ENCODE measurements around the gene MZT2B. TPM values are rescaled to one million over a fixed set of nuclear protein-coding genes. Genes with fewer than 3 reads are reported as not detected.
A peak's percentile ranks its signal among the peaks of the same experiment; 100 is the strongest.
"Not testable (repeated sequence)": the region's sequence is repeated elsewhere in the genome, so short reads cannot be mapped to it uniquely, and the experiment has no call there.

Gene MZT2B
- total RNA-seq, 2 experiments from 2014 or later: 281 to 343 TPM

DNA sequence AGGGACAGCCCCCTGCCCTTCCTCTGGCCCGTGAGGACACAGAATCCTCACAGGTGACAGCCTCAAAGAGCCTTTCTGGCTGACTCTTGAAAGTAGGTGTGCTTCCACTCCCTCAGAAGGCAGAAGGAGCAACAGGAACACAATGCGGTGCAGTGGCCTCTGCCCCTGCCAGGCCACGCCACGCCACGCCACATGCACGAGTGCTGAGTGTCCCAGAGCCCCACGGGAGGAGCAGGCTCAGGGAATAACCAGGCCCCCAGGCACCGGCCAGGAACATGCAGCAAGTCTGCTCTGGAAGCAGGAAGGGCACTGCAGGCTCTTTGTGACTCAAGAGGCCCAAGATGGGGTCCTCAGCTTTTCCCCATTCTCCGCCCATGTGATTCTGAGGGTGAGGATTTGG is 19.1 kb upstream of the MZT2B start:
- CTCF ChIA-PET: no interaction called here
- intact Hi-C loops (cut with DNase I, micrococcal nuclease): no loop called here
- Mint-ChIP-seq H3K9me3 (ENCODE audit: low read depth) (no peaks in the 10 kb centered on the region), H3K36me3 (ENCODE audit: low read depth) (peaks cover 45% of the 10 kb centered on the region), H3K4me1 (no peaks in the 10 kb centered on the region), H3K4me3 (no peak overlapping the region), H3K27me3 (no peaks in the 10 kb centered on the region), H3K27ac (no peak overlapping the region)
- POLR2A ChIA-PET: no interaction called here
- DNase-seq (no peak), ATAC-seq (no peak)

- H3K27ac Mint-ChIP-seq: no peak overlapping the region
- ChIA-PET POLR2A (no interaction called here), CTCF (no interaction called here)
- H3K36me3 Mint-ChIP-seq (ENCODE audit: low read depth): peaks cover 44% of the 10 kb centered on the region
- DNase-seq (no peak), ATAC-seq (no peak)
- H3K4me3 Mint-ChIP-seq: no peak overlapping the region
- no peaks in the 10 kb centered on the region for H3K27me3 Mint-ChIP-seq
- intact Hi-C loops (cut with DNase I, micrococcal nuclease): no loop called here
- no peaks in the 10 kb centered on the region for H3K4me1 Mint-ChIP-seq
- H3K9me3 Mint-ChIP-seq (ENCODE audit: low read depth): no peaks in the 10 kb centered on the region
These were observed 16.6 kb upstream of the MZT2B start for GRCh38 chr2:130165293-130166016.

- H3K27ac Mint-ChIP-seq; POLR2A ChIA-PET; ATAC-seq; DNase-seq; H3K4me3 Mint-ChIP-seq; H3K4me1 Mint-ChIP-seq; intact Hi-C loops (cut with DNase I, micrococcal nuclease); H3K27me3 Mint-ChIP-seq; H3K9me3 Mint-ChIP-seq (ENCODE audit: low read depth); CTCF ChIA-PET: not testable (repeated sequence)
- peaks cover 47% of the 10 kb centered on the region for H3K36me3 Mint-ChIP-seq (ENCODE audit: low read depth)
These were observed 15.5 kb upstream of the MZT2B start for GRCh38 chr2:130166611-130167010.

DNA sequence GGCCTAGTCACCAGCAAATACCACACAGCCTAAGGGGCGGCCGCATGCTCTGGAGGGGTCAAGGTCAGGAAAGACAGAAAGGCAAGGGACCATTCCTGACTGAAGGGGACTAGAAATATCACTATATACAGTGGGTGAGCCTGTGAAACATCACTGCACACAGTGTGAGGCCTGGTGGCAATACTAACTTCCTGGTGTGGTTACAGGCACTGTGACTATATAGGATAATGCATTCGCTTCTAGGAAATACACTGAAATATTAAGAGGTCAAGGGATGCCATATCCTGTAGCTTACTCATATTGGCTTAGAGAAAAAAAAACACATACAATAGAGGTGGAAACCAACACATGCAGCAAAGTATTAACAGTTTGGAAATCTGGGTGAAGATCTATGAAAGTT is 12.9 kb upstream of the MZT2B start:
- H3K4me3 Mint-ChIP-seq; DNase-seq; H3K27me3 Mint-ChIP-seq; H3K4me1 Mint-ChIP-seq; H3K9me3 Mint-ChIP-seq (ENCODE audit: low read depth); POLR2A ChIA-PET; intact Hi-C loops (cut with DNase I, micrococcal nuclease); CTCF ChIA-PET: not testable (repeated sequence)
- H3K36me3 Mint-ChIP-seq (ENCODE audit: low read depth): peaks cover 52% of the 10 kb centered on the region
- H3K27ac Mint-ChIP-seq: peak overlapping the region; percentile 51
- ATAC-seq: peak; percentile 97

- Mint-ChIP-seq H3K36me3 (ENCODE audit: low read depth) (peaks cover 46% of the 10 kb centered on the region), H3K9me3 (ENCODE audit: low read depth) (no peaks in the 10 kb centered on the region), H3K27ac (no peak overlapping the region), H3K4me3 (no peak overlapping the region), H3K27me3 (no peaks in the 10 kb centered on the region), H3K4me1 (no peaks in the 10 kb centered on the region)
- no peak for DNase-seq
- intact Hi-C loops (cut with DNase I, micrococcal nuclease): no loop called here
- ATAC-seq: no peak
- POLR2A ChIA-PET: interaction anchor here (0.7 kb wide), 1 partner anchor 10 kb away, joined by 3 read pairs; no protein-coding TSS in a partner anchor
- CTCF ChIA-PET: no interaction called here
These were observed 12.2 kb upstream of the MZT2B start for GRCh38 chr2:130169896-130170295.

DNA sequence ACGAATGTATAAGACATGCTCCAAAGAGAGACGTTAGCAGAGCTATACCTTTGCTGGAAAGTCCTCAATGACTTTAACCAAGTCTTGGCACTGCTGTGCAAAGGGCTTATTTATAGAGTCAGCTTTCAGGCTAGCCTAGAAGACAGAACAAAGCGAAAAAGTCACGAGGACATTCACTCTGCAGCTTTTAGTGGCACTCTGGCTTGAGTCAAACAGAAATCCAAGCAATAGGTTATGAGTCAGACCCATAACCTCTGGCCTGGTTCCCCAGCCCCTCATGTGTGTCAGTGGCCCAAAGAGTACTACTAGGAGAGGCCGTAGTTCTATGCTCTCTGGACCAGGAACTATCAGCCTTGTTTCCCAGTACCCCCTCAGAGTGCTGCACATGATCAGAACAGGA is 7.2 kb upstream of the MZT2B start:
- ATAC-seq: peak; percentile 80
- H3K9me3 Mint-ChIP-seq (ENCODE audit: low read depth); H3K4me3 Mint-ChIP-seq; H3K27me3 Mint-ChIP-seq; CTCF ChIA-PET; intact Hi-C loops (cut with DNase I, micrococcal nuclease); DNase-seq: not testable (repeated sequence)
- POLR2A ChIA-PET: interaction anchor here (0.5 kb wide), 1 partner anchor 10 kb away, joined by 4 read pairs; no protein-coding TSS in a partner anchor
- Mint-ChIP-seq H3K36me3 (ENCODE audit: low read depth) (peaks cover 36% of the 10 kb centered on the region), H3K4me1 (peaks cover 12% of the 10 kb centered on the region), H3K27ac (peak overlapping the region; percentile 7)

DNA sequence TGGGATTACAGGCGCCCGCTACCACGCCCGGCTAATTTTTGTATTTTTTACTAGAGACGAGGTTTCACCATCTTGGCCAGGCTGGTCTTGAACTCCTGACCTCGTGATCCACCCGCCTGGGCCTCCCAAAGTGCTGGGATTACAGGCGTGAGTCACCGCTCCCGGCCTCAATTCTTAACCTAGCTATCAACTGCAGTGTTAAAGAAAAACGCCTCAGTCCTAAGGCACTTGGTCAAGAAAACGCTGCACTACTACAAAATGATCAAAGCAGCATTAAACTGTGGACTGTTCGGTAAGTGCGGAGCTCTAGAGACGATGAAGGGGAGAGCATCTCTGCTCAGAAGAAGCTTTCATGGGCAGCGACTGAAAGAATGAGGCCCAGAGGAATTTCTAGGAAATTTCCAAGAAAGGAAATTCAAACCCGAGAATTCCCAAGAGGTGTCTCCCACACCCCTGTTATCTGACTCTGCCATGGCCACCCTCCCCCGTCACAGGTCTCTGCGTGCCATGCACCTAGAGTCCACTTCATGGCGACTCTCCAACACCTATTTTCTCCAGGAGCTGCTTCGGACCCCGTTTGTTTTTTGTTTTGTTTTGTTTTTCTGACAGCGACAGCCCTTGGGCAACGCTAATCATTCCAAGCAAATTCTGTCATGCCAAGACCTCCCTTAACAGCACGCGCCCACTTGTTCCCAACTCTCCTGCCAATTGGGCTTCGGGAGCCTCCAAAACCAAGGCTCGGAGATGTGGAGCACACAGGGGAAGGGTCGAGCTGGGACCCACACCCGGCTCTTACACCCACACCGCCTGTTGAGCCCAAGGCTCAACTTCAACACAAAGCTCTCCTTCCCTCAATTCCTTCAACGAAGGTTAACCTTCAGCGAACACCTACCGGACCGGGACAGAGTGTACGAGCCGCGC is 1.4 kb upstream of the MZT2B start:
- DNase-seq; ATAC-seq; H3K27me3 Mint-ChIP-seq; H3K9me3 Mint-ChIP-seq (ENCODE audit: low read depth): not testable (repeated sequence)
- H3K36me3 Mint-ChIP-seq (ENCODE audit: low read depth): peaks cover 21% of the 10 kb centered on the region
- intact Hi-C loops (cut with DNase I, micrococcal nuclease): loop anchor here (1.0 to 5.0 kb wide), 8 partner anchors 35 to 644 kb away; partner anchors contain the start of genes CCDC74B (in 1 of the 2), IMP4 (in 1 of the 2) and PTPN18 (in 1 of the 2)
- ChIA-PET CTCF (interaction anchor here (0.8 to 2.4 kb wide), 6 partner anchors 150 to 191 kb away, joined by 3 to 13 read pairs (median 6); partner anchors contain the start of gene IMP4), POLR2A (interaction anchor here (0.6 to 1.0 kb wide), 6 partner anchors 12 to 1312 kb away, joined by 3 to 7 read pairs (median 4); partner anchors contain the start of gene IMP4)
- H3K27ac Mint-ChIP-seq: peak overlapping the region; percentile 88
- H3K4me3 Mint-ChIP-seq: peak overlapping the region; percentile 95
- H3K4me1 Mint-ChIP-seq: peaks cover 22% of the 10 kb centered on the region

GRCh38 chr2:130181325-130181879 is 660 bp upstream of the MZT2B start, which contains the start of gene SMPD4:
Gene SMPD4, minus strand, starts transcription at chr2:130181602. Its CDS starts 5,010 bp downstream, at chr2:130176592.
- CTCF ChIA-PET: interaction anchor here (0.8 to 2.4 kb wide), 6 partner anchors 149 to 190 kb away, joined by 3 to 13 read pairs (median 6); partner anchors contain the start of gene IMP4
- H3K36me3 Mint-ChIP-seq (ENCODE audit: low read depth): peaks cover 18% of the 10 kb centered on the region
- peak; percentile 98 for DNase-seq

DNA sequence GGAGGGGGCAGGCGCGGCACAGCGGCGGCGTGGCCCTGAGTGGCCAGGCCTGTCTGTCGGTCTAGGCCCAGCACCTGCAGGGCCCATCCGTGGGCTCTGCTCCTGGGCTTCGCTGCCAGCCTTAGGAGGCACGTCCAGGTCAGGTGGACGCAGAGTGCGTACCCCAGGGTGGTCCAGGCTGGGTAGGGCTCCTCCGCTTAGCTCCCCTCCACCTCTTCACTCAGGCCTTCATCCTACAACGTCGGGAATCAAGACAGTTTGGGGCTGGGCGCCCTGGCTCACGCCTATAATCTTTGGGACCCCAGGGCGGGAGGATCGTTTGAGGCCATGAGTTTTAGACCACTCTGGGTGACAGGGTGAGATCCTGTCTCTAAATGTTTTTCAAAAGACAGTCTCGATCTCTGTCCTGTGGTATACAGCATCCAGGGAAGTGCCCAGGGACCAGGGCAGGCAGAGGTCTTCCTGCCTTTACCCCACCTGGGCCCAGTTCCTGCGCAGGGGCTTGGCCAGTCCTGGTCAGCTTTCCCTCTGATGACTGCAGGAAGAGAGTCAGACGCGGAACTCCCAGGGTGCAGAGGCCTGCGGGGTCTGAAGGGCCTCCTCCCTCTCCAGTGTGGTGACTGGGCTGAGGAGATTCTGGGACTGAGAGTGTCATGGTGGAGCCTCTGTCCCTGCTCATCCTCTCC is 907 bp downstream of the MZT2B start:
- peak; percentile 35 for DNase-seq
- H3K27ac Mint-ChIP-seq: peak overlapping the region; percentile 82
- H3K4me1 Mint-ChIP-seq: peaks cover 18% of the 10 kb centered on the region
- H3K36me3 Mint-ChIP-seq (ENCODE audit: low read depth): peaks cover 15% of the 10 kb centered on the region
- CTCF ChIA-PET: interaction anchor here (0.7 kb wide), 1 partner anchor 154 kb away, joined by 3 read pairs; no protein-coding TSS in a partner anchor
- H3K9me3 Mint-ChIP-seq (ENCODE audit: low read depth); POLR2A ChIA-PET; H3K27me3 Mint-ChIP-seq: not testable (repeated sequence)
- intact Hi-C loops (cut with DNase I, micrococcal nuclease): loop anchor here in 1 of 2 experiments (1.0 to 5.0 kb wide), 2 partner anchors 149 to 306 kb away; no protein-coding TSS in a partner anchor
- H3K4me3 Mint-ChIP-seq: peak overlapping the region; percentile 79
- peak; percentile 3 for ATAC-seq

More at GRCh38 chr2:130181325-130181879, 660 bp upstream of the MZT2B start, which contains the start of gene SMPD4:
- Mint-ChIP-seq H3K27ac (peak within 1 kb of the TSS; percentile 90), H3K4me3 (peak within 1 kb of the TSS; percentile 95), H3K4me1 (peaks cover 22% of the 10 kb centered on the region), H3K27me3 (no peaks in the 10 kb centered on the region), H3K9me3 (ENCODE audit: low read depth) (no peaks in the 10 kb centered on the region)
- ATAC-seq: peak; percentile 74
- POLR2A ChIA-PET: interaction anchor here (0.6 to 1.0 kb wide), 6 partner anchors 10 to 1311 kb away, joined by 3 to 7 read pairs (median 4); partner anchors contain the start of gene IMP4
- intact Hi-C loops (cut with DNase I, micrococcal nuclease): loop anchor here (1.0 to 5.0 kb wide), 8 partner anchors 36 to 643 kb away; partner anchors contain the start of genes CCDC74B (in 1 of the 2), IMP4 (in 1 of the 2) and PTPN18 (in 1 of the 2)

GRCh38 chr2:130183512-130184373 is 1.7 kb downstream of the MZT2B start:
- DNase-seq (no peak), ATAC-seq (no peak)
- Mint-ChIP-seq H3K9me3 (ENCODE audit: low read depth) (no peaks in the 10 kb centered on the region), H3K27ac (peak overlapping the region; percentile 82), H3K27me3 (no peaks in the 10 kb centered on the region), H3K4me3 (peak overlapping the region; percentile 79), H3K36me3 (ENCODE audit: low read depth) (peaks cover 15% of the 10 kb centered on the region), H3K4me1 (peaks cover 15% of the 10 kb centered on the region)
- intact Hi-C loops (cut with DNase I, micrococcal nuclease): loop anchor here in 1 of 2 experiments (5.0 kb wide), 1 partner anchor 306 kb away; no protein-coding TSS in a partner anchor
- ChIA-PET POLR2A (no interaction called here), CTCF (no interaction called here)

Data from activated CD4-positive, alpha-beta T cell treated with anti-CD3 and anti-CD28 coated beads for 36 hours (primary cell).